CD4-positive, CD25-positive, alpha-beta regulatory T cell (primary cell): ENCODE measurements around the gene CPSF4. TPM values are rescaled to one million over a fixed set of nuclear protein-coding genes. Genes with fewer than 3 reads are reported as not detected.
A peak's percentile ranks its signal among the peaks of the same experiment; 100 is the strongest.

Source experiments
- ATAC-seq, 2 donors: fragments of 150-1000 bp; cut with Tn5 transposase; one replicate each; pipeline ENCODE4 v1.10.0; 2021; ENCODE audit warnings: low read depth in 2 of 2, moderate number of reproducible peaks in 2 of 2, moderate library complexity in 1 of 2
- DNase-seq, 3 donors: peaks; one replicate each; pipeline versions ENCODE4 v3.0.0 to v3.0.0-alpha.2; 2012 to 2022; ENCODE audit warnings: mixed read lengths in 1 of 3
- H3K27ac ChIP-seq: one replicate; pipeline ENCODE4 v1.7.0; 2013; ENCODE audit warnings: mild to moderate bottlenecking, low read length; ENCODE audit not compliant: insufficient read depth, poor library complexity, severe bottlenecking
- H3K27me3 ChIP-seq: one replicate; pipeline ENCODE4 v1.7.0; 2013; ENCODE audit warnings: low read length; ENCODE audit not compliant: control insufficient read depth, insufficient read depth
- H3K36me3 ChIP-seq: one replicate; pipeline ENCODE4 v1.7.0; 2013; ENCODE audit warnings: mild to moderate bottlenecking, low read length, moderate library complexity; ENCODE audit not compliant: control insufficient read depth, insufficient read depth
- H3K4me1 ChIP-seq: 2 replicates; pipeline ENCODE4 v1.7.0; 2013; ENCODE audit warnings: mild to moderate bottlenecking, low read length; ENCODE audit not compliant: insufficient read depth, control insufficient read depth, poor library complexity, severe bottlenecking
- H3K4me3 ChIP-seq: one replicate; pipeline ENCODE4 v1.7.0; 2013; ENCODE audit warnings: low read depth, mild to moderate bottlenecking, low read length, moderate library complexity
- H3K9me3 ChIP-seq, 2 experiments: 1 replicate in 1 of 2; 2 replicates in 1 of 2; pipeline ENCODE4 v1.7.0; 2013; ENCODE audit warnings: low read length in 2 of 2, mild to moderate bottlenecking in 1 of 2, moderate library complexity in 1 of 2; ENCODE audit not compliant: control insufficient read depth in 2 of 2
- H3K27ac Mint-ChIP-seq, 3 donors: one replicate each; pipeline ENCODE4 v1.8.0; 2020 to 2022; ENCODE audit warnings: mild to moderate bottlenecking in 3 of 3, mixed read lengths in 3 of 3, moderate library complexity in 2 of 3
- H3K27me3 Mint-ChIP-seq: one replicate; pipeline ENCODE4 v1.8.0; 2022; ENCODE audit warnings: mild to moderate bottlenecking, mixed read lengths
- H3K36me3 Mint-ChIP-seq: one replicate; pipeline ENCODE4 v1.8.0; 2020; ENCODE audit warnings: mixed read lengths
- H3K4me1 Mint-ChIP-seq, 4 donors: one replicate each; pipeline ENCODE4 v1.8.0; 2020 to 2022; ENCODE audit warnings: mixed read lengths in 4 of 4, mild to moderate bottlenecking in 1 of 4
- H3K4me3 Mint-ChIP-seq, 4 donors: one replicate each; pipeline ENCODE4 v1.8.0; 2020 to 2022; ENCODE audit warnings: mild to moderate bottlenecking in 4 of 4, mixed read lengths in 4 of 4, moderate library complexity in 3 of 4
- H3K9me3 Mint-ChIP-seq, 7 donors: one replicate each; pipeline ENCODE4 v1.8.0; 2020 to 2022; ENCODE audit warnings: mixed read lengths in 7 of 7, mild to moderate bottlenecking in 3 of 7, moderate library complexity in 2 of 7
- polyA plus RNA-seq, 4 donors: library from polyadenylated mRNA; unstranded; fragments of 300-500 nt; fragmentation: Illumina TruSeq; gene quantifications; one replicate each; pipeline ENCODE4 v1.2.3, GENCODE V29; 2021
- total RNA-seq: library from RNA; stranded (reverse); gene quantifications from one replicate; pipeline ENCODE4 v1.2.3, GENCODE V29; 2022

The CPSF4 gene
- total and polyA plus RNA-seq, 5 donors from 2014 or later: 19.4 to 43.7 (median 24.1) TPM

DNA sequence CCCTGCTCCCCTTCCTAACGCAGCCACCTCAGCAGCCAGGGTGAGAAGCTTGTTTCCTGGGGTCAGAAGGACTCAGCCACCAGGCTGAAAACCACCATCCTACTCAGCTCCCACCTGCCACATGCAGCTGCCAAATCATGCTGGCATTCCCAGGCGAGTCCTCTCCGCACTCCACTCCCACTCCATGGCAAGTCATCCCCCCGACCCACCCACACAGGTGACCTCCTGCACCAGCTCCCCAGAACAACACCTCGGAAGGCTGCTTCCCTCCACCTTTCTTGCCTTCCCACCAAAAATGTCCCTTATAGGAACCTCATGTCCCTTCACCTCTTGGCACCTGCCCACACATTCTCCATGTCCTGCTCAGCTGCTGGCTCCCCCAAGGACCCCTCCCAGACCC lies 35.0 kb upstream of the CPSF4 start:
- Histone ChIP-seq H3K27me3 (no peaks in the 10 kb centered on the region), H3K27ac (no peak overlapping the region), H3K9me3 (no peaks in the 10 kb centered on the region), H3K4me1 (peaks cover 18% of the 10 kb centered on the region), H3K36me3 (peaks cover 40% of the 10 kb centered on the region), H3K4me3 (no peak overlapping the region)
- ATAC-seq: no peak
- no peaks in the 10 kb centered on the region for H3K27me3 Mint-ChIP-seq
- H3K36me3 Mint-ChIP-seq: peaks cover 23% of the 10 kb centered on the region
- peaks cover 6 to 50% (median 34%) of the 10 kb centered on the region in 4 donors for H3K4me1 Mint-ChIP-seq
- H3K27ac Mint-ChIP-seq: peak overlapping the region in 2 of 3 donors; percentile 43 to 71
- DNase-seq: no peak
- no peaks in the 10 kb centered on the region for H3K9me3 Mint-ChIP-seq
- peak overlapping the region in 1 of 4 donors; percentile 48 for H3K4me3 Mint-ChIP-seq

GRCh38 chr7:99404235-99404976 lies 34.3 kb upstream of the CPSF4 start:
- H3K4me1 ChIP-seq: peaks cover 20% of the 10 kb centered on the region
- Mint-ChIP-seq H3K27ac (peak overlapping the region in 2 of 3 donors; percentile 43 to 81), H3K4me3 (peak overlapping the region in 2 of 4 donors; percentile 38 to 60), H3K9me3 (no peaks in the 10 kb centered on the region), H3K4me1 (peaks cover 6 to 57% (median 37%) of the 10 kb centered on the region in 4 donors), H3K36me3 (peaks cover 20% of the 10 kb centered on the region), H3K27me3 (peaks cover 3% of the 10 kb centered on the region)
- no peak overlapping the region for H3K27ac ChIP-seq
- H3K36me3 ChIP-seq: peaks cover 40% of the 10 kb centered on the region
- no peaks in the 10 kb centered on the region for H3K9me3 ChIP-seq
- no peak overlapping the region for H3K4me3 ChIP-seq
- DNase-seq (no peak), ATAC-seq (no peak)
- H3K27me3 ChIP-seq: no peaks in the 10 kb centered on the region

DNA sequence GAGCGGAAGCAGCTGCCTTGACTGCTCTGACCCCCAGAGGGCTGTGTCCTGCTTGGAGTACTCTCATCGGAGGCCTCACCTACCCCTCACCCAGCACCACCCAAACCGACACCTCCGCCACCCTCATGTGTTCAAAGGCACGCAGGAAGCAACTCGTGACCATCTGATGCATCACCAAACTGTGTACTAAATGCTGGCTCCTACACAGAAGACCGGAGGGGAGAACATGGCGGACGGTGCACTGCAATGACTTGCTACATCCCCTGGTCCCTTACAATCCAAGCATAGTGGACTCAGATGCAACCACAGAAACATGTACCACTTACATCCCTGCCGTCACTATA lies 33.8 kb upstream of the CPSF4 start:
- Mint-ChIP-seq H3K9me3 (no peaks in the 10 kb centered on the region), H3K4me1 (peaks cover 6 to 62% (median 39%) of the 10 kb centered on the region in 4 donors), H3K4me3 (peak overlapping the region in 2 of 4 donors; percentile 27 to 60), H3K36me3 (peaks cover 20% of the 10 kb centered on the region), H3K27ac (no peak overlapping the region), H3K27me3 (peaks cover 4% of the 10 kb centered on the region)
- H3K36me3 ChIP-seq: peaks cover 36% of the 10 kb centered on the region
- H3K4me1 ChIP-seq: peaks cover 26% of the 10 kb centered on the region
- H3K27me3 ChIP-seq: no peaks in the 10 kb centered on the region
- no peak for DNase-seq
- no peak for ATAC-seq
- no peak overlapping the region for H3K4me3 ChIP-seq
- no peaks in the 10 kb centered on the region for H3K9me3 ChIP-seq
- H3K27ac ChIP-seq: peak overlapping the region; percentile 10

DNA sequence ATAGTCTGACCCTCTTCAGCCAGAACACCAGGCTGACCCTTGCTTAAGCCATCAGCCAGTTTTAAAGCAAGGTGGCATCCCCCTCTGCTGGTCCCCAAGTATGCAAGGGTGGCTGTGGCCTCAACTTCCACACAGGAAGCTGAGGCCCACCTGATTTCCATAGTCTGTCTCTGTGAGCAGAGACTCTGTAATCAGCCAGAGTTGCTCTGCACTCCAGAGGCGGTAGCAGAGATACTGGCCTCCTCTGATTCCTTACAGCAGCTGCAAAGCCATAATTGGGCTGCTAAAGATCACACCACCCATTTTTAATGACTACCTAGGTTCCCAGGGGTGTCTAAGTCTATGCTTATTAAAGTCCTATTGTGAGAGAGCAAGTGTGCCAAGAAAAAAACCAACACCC lies 32.2 kb upstream of the CPSF4 start:
- DNase-seq: no peak
- ATAC-seq: no peak
- peaks cover 22% of the 10 kb centered on the region for H3K36me3 Mint-ChIP-seq
- Histone ChIP-seq H3K27me3 (no peaks in the 10 kb centered on the region), H3K4me1 (peaks cover 37% of the 10 kb centered on the region), H3K4me3 (peak overlapping the region; percentile 89), H3K36me3 (peaks cover 35% of the 10 kb centered on the region), H3K27ac (peak overlapping the region; percentile 95), H3K9me3 (no peaks in the 10 kb centered on the region)
- peak overlapping the region; percentile 55 to 99 (median 98) for H3K4me3 Mint-ChIP-seq
- H3K27me3 Mint-ChIP-seq: peaks cover 4% of the 10 kb centered on the region
- peaks cover 11 to 65% (median 42%) of the 10 kb centered on the region in 4 donors for H3K4me1 Mint-ChIP-seq
- H3K27ac Mint-ChIP-seq: peak overlapping the region in 2 of 3 donors; percentile 98 to 99
- H3K9me3 Mint-ChIP-seq: no peaks in the 10 kb centered on the region

DNA sequence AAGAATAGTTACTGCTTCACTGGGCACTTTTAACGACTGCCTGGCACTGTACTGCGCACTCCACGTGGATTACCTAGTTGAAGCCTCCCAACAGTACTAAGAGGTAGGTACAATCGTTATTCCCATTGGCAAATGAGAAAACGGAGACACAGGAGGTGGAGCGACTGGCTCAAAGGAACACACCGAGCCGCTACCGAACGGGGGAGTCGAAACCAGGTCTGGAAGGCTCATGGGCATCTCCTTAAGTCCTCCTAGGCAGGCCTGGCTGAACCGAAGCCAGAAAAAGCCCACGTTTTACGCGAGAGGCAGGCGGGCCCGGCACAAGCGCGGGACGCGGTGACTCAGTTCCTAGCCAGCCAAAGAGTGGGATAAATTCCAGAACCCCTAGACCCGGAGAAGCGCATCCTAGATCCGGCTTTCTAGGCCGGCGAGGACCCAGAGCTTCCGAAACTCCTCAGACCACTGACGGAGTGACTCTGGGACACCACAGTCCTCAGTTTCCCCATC lies 30.8 kb upstream of the CPSF4 start:
- Mint-ChIP-seq H3K27me3 (peaks cover 7% of the 10 kb centered on the region), H3K36me3 (peaks cover 22% of the 10 kb centered on the region), H3K4me3 (peak overlapping the region; percentile 98 to 99 (median 99)), H3K9me3 (no peaks in the 10 kb centered on the region), H3K4me1 (peaks cover 11 to 67% (median 42%) of the 10 kb centered on the region in 4 donors), H3K27ac (peak overlapping the region; percentile 98 to 100 (median 99))
- ATAC-seq (no peak), DNase-seq (peak in 1 of 3 donors; percentile 32)
- Histone ChIP-seq H3K4me1 (peaks cover 37% of the 10 kb centered on the region), H3K27me3 (no peaks in the 10 kb centered on the region), H3K9me3 (no peaks in the 10 kb centered on the region), H3K27ac (peak overlapping the region; percentile 95), H3K4me3 (peak overlapping the region; percentile 89), H3K36me3 (peaks cover 44% of the 10 kb centered on the region)

DNA sequence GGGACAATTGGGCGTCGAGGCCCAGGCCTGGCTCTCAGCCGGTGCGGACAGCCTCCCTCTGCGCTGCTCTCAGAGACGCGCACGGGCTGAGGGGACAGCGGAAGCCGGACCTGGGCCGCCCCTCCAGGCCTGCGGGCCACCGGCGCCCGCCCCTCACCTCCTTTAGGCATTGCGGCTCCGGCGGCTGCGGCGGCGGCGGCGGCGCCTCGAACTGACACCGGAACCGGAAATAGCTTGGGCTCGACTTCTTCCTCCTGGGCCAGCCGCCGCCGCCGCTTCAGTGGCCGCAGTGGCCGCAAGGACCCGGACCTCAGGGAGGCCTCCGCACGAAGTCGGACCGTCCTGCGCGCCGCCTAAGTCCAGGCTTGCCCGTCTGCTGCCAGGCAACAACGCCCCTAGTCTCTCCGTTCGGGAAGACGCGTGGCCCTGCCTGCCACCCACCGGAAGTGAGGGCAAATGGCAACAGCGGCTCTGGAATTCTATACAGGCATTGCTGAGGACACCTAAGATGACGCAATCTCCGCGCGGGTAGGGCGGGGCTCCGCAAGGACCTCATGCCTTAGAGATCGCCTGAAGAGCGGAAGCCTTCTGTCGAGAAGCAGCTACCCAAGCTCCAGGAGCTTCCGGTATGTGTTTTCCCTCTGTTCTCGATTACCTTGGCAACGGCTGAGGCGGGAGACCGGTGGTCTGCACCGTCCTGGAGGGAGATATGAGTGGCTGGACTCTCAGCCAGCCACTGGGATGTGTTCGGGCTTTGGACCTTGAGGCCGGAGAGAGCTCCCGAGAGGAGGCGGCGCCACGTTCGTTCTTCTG lies 30.2 kb upstream of the CPSF4 start, which contains the start of the genes BUD31 and PDAP1:
Gene BUD31 (plus strand): TSS at position 591 of the 813 bp plus-strand sequence. CDS start 2,124 bp downstream, outside the sequence.
Gene PDAP1 (minus strand): TSS at position 219 of the 813 bp plus-strand sequence. CDS start 49 bp downstream, at position 170.
- Histone ChIP-seq H3K27ac (peak within 1 kb of the TSS; percentile 95), H3K9me3 (no peaks in the 10 kb centered on the region), H3K4me3 (peak within 1 kb of the TSS; percentile 99), H3K36me3 (peaks cover 45% of the 10 kb centered on the region), H3K27me3 (no peaks in the 10 kb centered on the region), H3K4me1 (peaks cover 37% of the 10 kb centered on the region)
- H3K9me3 Mint-ChIP-seq: no peaks in the 10 kb centered on the region
- peak within 1 kb of the TSS; percentile 98 to 99 (median 99) for H3K4me3 Mint-ChIP-seq
- peak within 1 kb of the TSS; percentile 98 to 100 (median 99) for H3K27ac Mint-ChIP-seq
- H3K27me3 Mint-ChIP-seq: peaks cover 7% of the 10 kb centered on the region
- peaks cover 14 to 62% (median 39%) of the 10 kb centered on the region in 4 donors for H3K4me1 Mint-ChIP-seq
- DNase-seq (peak; percentile 92 to 99 (median 97)), ATAC-seq (peak; percentile 92)
- H3K36me3 Mint-ChIP-seq: peaks cover 20% of the 10 kb centered on the region

- Mint-ChIP-seq H3K27ac (peak overlapping the region; percentile 98 to 100 (median 99)), H3K4me1 (peaks cover 14 to 57% (median 36%) of the 10 kb centered on the region in 4 donors), H3K27me3 (peaks cover 7% of the 10 kb centered on the region), H3K9me3 (no peaks in the 10 kb centered on the region), H3K36me3 (peaks cover 16% of the 10 kb centered on the region), H3K4me3 (peak overlapping the region; percentile 98 to 99 (median 99))
- Histone ChIP-seq H3K4me3 (peak overlapping the region; percentile 99), H3K27me3 (no peaks in the 10 kb centered on the region), H3K4me1 (peaks cover 37% of the 10 kb centered on the region), H3K27ac (peak overlapping the region; percentile 95), H3K9me3 (no peaks in the 10 kb centered on the region), H3K36me3 (peaks cover 46% of the 10 kb centered on the region)
- ATAC-seq (no peak), DNase-seq (peak in 1 of 3 donors; percentile 37)
Observed at GRCh38 chr7:99409192-99409572, 29.6 kb upstream of the CPSF4 start.
